GM12878 (cell line): ENCODE results near the gene PRKCE. TPM values are rescaled to one million over a fixed set of nuclear protein-coding genes. Genes with fewer than 3 reads are reported as not detected.
"Not testable (repeated sequence)": the region's sequence is repeated elsewhere in the genome, so short reads cannot be mapped to it uniquely, and the experiment has no call there.

Experiments
- ATAC-seq: fragments of 200-7000 bp; cut with Tn5 transposase; 3 replicates; pipeline ENCODE4 v1.9.1; 2020; ENCODE audit warnings: mild to moderate bottlenecking, moderate library complexity
- BruUV-seq: library from RNA; stranded (reverse); fragments of 400-500 nt; replicated peaks from 2 replicates; lab custom pipeline; 2021; lab: Mats Ljungman, UMichigan
- CTCF ChIA-PET: fragments of 300-600 bp; sonication (Branson Sonifier 250); formaldehyde crosslinking; extraction: SDS; loops from one replicate; lab custom pipeline; 2021; ENCODE audit warnings: inconsistent platforms; lab: Yijun Ruan, JAX
- POLR2A ChIA-PET: fragments of 350-600 bp; formaldehyde crosslinking; extraction: SDS; loops from one replicate; lab custom pipeline; 2021; ENCODE audit warnings: inconsistent platforms; lab: Charles Lee
- RAD21 ChIA-PET: fragments of 300-600 bp; sonication (Branson Sonifier 250); formaldehyde crosslinking; loops from one replicate; lab custom pipeline; 2023; ENCODE audit warnings: antibody characterized with exemption; ENCODE audit not compliant: unreplicated experiment; lab: Charles Lee
- SMC1A ChIA-PET: fragments of 300-600 bp; sonication (Branson Sonifier 250); formaldehyde crosslinking; loops from one replicate; lab custom pipeline; 2023; ENCODE audit not compliant: unreplicated experiment, uncharacterized antibody; lab: Charles Lee
- DNase-seq: peaks from one replicate; pipeline ENCODE4 v3.0.0-alpha.2; 2011; ENCODE audit warnings: low read depth, low spot score
- FAIRE-seq: peaks from 3 replicates; lab custom pipeline; 2011; peaks lifted over from hg19 to GRCh38; lab: Jason Lieb, UNC
- H2AFZ ChIP-seq: 2 replicates; pipeline ENCODE4 v1.6.0; 2011; ENCODE audit warnings: low read depth, low read length, control low read depth; ENCODE audit not compliant: control insufficient read depth
- H3K27ac ChIP-seq: 2 replicates; pipeline ENCODE4 v1.5.1; 2011; ENCODE audit warnings: control low read depth; ENCODE audit not compliant: control insufficient read depth, insufficient read depth
- H3K27me3 ChIP-seq, 2 experiments: replicated peaks in 1 of 2; 2 replicates each; pipeline versions ENCODE4 v1.6.0 to v1.6.1; 2011; ENCODE audit warnings: low read length in 1 of 2; ENCODE audit not compliant: control insufficient read depth in 2 of 2, insufficient read depth in 2 of 2
- H3K36me3 ChIP-seq, 2 experiments: 2 replicates each; pipeline ENCODE4 v1.5.1; 2011; ENCODE audit warnings: low read length in 1 of 2; ENCODE audit not compliant: control insufficient read depth in 2 of 2, insufficient read depth in 2 of 2
- H3K4me1 ChIP-seq: 2 replicates; pipeline ENCODE4 v1.6.1; 2011; ENCODE audit warnings: mild to moderate bottlenecking, low read length, moderate library complexity, mixed read lengths; ENCODE audit not compliant: control insufficient read depth, insufficient read depth
- H3K4me2 ChIP-seq: 2 replicates; pipeline ENCODE4 v1.6.0; 2011; ENCODE audit warnings: control low read depth; ENCODE audit not compliant: control insufficient read depth, insufficient read depth
- H3K4me3 ChIP-seq: fragments of 200-600 bp; sonication (generic); 2 replicates; pipeline ENCODE4 v1.5.1; 2016
- H3K79me2 ChIP-seq: 2 replicates; pipeline ENCODE4 v1.6.0; 2011; ENCODE audit warnings: low read length; ENCODE audit not compliant: control insufficient read depth, insufficient read depth
- H3K9ac ChIP-seq: 2 replicates; pipeline ENCODE4 v1.8.0; 2011; ENCODE audit warnings: low read length, control low read depth, mixed read lengths; ENCODE audit not compliant: control insufficient read depth, insufficient read depth
- H3K9me3 ChIP-seq: replicated peaks from 3 replicates; pipeline ENCODE4 v1.5.1; 2011; ENCODE audit warnings: mild to moderate bottlenecking, low read length; ENCODE audit not compliant: control insufficient read depth, insufficient read depth
- H4K20me1 ChIP-seq: 2 replicates; pipeline ENCODE4 v1.6.0; 2011; ENCODE audit not compliant: control insufficient read depth, insufficient read depth
- EED ChIP-seq: sonication (generic); IDR thresholded peaks from 2 replicates; pipeline ENCODE4 v1.6.1; 2016; ENCODE audit warnings: antibody characterized with exemption, low read depth
- RUNX3 ChIP-seq: IDR thresholded peaks from 2 replicates; pipeline ENCODE4 v1.6.1; 2012; ENCODE audit warnings: low read length, inconsistent platforms
- WGBS: methylation state at CpG from one replicate; pipeline ENCODE4 v1.1.6; 2016; ENCODE audit warnings: low lambda C conversion rate; ENCODE audit not compliant: insufficient replicate concordance, insufficient coverage; ENCODE audit errors: missing lambda C conversion rate; 5-methylcytosine and 5-hydroxymethylcytosine counted together
- in situ Hi-C: fragments of 300-500 bp; cut with MboI; formaldehyde crosslinking; loops from 9 replicates; pipeline ENCODE4 v1.14.3; 2018; ENCODE audit warnings: mixed read lengths
- intact Hi-C: fragments of 100-400 bp; cut with micrococcal nuclease; formaldehyde crosslinking; loops from one replicate; pipeline ENCODE4 v1.14.2; 2022; ENCODE audit not compliant: unreplicated experiment
- polyA plus RNA-seq, 11 experiments: library from polyadenylated mRNA; depleted of rRNA in 4 of 11; unstranded in 6 of 11; stranded (reverse) in 5 of 11; fragments of >200 nt; fragmentation: Nextera tagmentation in 4 of 11; fragmentation: Illumina TruSeq in 1 of 11; extraction: Ambion mirVana in 4 of 11; extraction: Trizol in 1 of 11; gene quantifications; 1 replicate in 1 of 11; 2 replicates in 10 of 11; pipeline versions ENCODE4 v1.2.1 to v1.2.3, GENCODE V29; 2011 to 2016; ENCODE audit warnings: inconsistent platforms in 2 of 11, missing spikeins in 2 of 11, low read depth in 1 of 11
- total RNA-seq, 4 experiments: library from RNA; depleted of rRNA in 3 of 4; stranded (reverse); fragments of >200 nt in 3 of 4; fragmentation: Illumina TruSeq in 1 of 4; extraction: Trizol in 1 of 4; gene quantifications; 2 replicates each; pipeline versions ENCODE4 v1.2.1 to v1.2.3, GENCODE V29; 2013 to 2021

PRKCE gene
- total and polyA plus RNA-seq, 10 of the 15 experiments (the other 5 are each of a cell fraction or from before 2014, with no cell fraction given): 2.6 to 28.2 (median 11.3) TPM

DNA sequence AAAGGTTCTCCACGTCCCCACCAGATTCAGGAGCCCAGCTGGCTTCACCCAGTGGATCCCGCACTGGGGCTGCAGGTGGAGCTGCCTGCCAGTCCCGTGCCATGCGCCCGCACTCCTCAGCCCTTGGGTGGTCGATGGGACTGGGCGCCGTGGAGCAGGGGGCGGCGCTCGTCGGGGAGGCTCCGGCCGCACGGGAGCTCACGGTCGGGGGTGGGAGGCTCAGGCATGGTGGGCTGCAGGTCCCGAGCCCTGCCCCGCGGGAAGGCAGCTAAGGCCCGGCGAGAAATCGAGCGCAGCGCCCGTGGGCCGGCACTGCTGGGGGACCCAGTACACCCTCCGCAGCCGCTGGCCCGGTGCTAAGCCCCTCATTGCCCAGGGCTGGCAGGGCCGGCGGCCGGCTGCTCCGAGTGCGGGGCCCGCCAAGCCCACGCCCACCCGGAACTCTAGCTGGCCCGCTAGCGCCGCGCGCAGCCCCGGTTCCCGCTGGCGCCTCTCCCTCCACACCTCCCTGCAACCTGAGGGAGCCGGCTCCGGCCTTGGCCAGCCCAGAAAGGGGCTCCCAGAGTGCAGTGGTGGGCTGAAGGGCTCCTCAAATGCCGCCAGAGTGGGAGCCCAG lies 266.2 kb downstream of the PRKCE start:
- BruUV-seq, H3K36me3 ChIP-seq, H3K4me3 ChIP-seq, intact Hi-C loops, H3K27ac ChIP-seq, H3K27me3 ChIP-seq, ATAC-seq, DNase-seq, H4K20me1 ChIP-seq, H3K4me2 ChIP-seq, FAIRE-seq, H3K79me2 ChIP-seq, in situ Hi-C loops, H3K9me3 ChIP-seq, H2AFZ ChIP-seq, H3K9ac ChIP-seq: not testable (repeated sequence)
- H3K4me1 ChIP-seq: peaks cover 22% of the 10 kb centered on the region
- 93% methylated on average over 40 of the region's 49 CpGs for WGBS
- RAD21 ChIA-PET: interaction anchor here (0.9 to 1.9 kb wide), 8 partner anchors 13 to 84 kb away, joined by 3 to 12 read pairs (median 4); no protein-coding TSS in a partner anchor
- SMC1A ChIA-PET: interaction anchor here (0.6 to 1.9 kb wide), 11 partner anchors 11 to 273 kb away, joined by 3 to 11 read pairs (median 7); no protein-coding TSS in a partner anchor
- POLR2A ChIA-PET: interaction anchor here (2.2 kb wide), 1 partner anchor 12 kb away, joined by 8 read pairs; no protein-coding TSS in a partner anchor
- CTCF ChIA-PET: interaction anchor here (0.7 to 1.4 kb wide), 5 partner anchors 13 to 82 kb away, joined by 3 to 4 read pairs (median 4); no protein-coding TSS in a partner anchor

DNA sequence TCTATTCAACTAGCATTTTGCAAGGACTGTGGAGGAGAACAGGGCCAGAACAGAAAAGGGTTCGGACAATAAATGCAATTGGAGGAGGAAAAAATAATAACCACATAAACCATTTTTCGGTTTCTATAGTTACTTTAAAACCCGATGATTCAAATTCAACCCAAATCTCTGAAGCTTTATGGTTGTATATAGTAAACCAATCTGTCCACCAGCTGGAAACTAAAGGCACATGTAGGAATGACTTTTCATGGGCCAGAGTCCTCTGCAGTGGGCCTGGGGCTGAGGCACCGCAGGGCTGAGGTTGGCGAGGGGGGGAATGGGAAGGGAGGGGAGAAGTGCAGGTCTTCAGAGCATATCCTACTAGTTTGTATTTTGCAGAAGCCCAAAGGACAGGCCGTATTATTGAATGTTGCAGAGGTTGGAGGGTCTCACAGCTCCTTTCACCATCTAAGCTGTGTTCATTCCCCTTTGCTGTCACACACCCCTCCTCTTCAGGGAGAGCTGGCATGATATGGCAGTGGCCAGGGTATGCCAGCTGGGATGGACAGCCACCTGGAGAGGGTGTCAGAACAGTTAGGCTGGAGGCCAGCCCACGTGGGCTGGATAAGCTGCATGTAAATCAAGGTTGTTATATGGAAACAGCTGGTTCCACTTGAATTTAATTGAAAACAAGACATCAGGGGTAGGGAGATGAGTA lies 267.1 kb downstream of the PRKCE start:
- no peak for FAIRE-seq

More for the DNA sequence above, 267.1 kb downstream of the PRKCE start:
- intact Hi-C loops: no loop called here
- in situ Hi-C loops: no loop called here
- Histone ChIP-seq H3K79me2 (no peaks in the 10 kb centered on the region; the same call in none of the 2 replicates), H3K27me3 (no peaks in the 10 kb centered on the region), H3K9ac (no peak overlapping the region), H3K4me2 (peak overlapping the region; percentile 51), H3K4me1 (peaks cover 22% of the 10 kb centered on the region), H4K20me1 (no peaks in the 10 kb centered on the region), H2AFZ (no peak overlapping the region), H3K9me3 (no peaks in the 10 kb centered on the region), H3K4me3 (no peak overlapping the region), H3K36me3 (no peaks in the 10 kb centered on the region), H3K27ac (peak overlapping the region; percentile 69)
- BruUV-seq: no TSS peak
- CTCF ChIA-PET: interaction anchor here (0.5 to 1.4 kb wide), 10 partner anchors 9 to 311 kb away, joined by 3 to 5 read pairs (median 3); no protein-coding TSS in a partner anchor
- ATAC-seq (peak; percentile 48), DNase-seq (no peak)
- WGBS: 83% methylated on average over 6 of the region's 7 CpGs
- TF ChIP-seq RUNX3 (peak; percentile 62), EED (no peak)
- SMC1A ChIA-PET: interaction anchor here (0.6 to 1.9 kb wide), 16 partner anchors 9 to 274 kb away, joined by 3 to 11 read pairs (median 5); no protein-coding TSS in a partner anchor
- RAD21 ChIA-PET: interaction anchor here (0.7 to 1.9 kb wide), 15 partner anchors 14 to 279 kb away, joined by 3 to 12 read pairs (median 4); no protein-coding TSS in a partner anchor
- POLR2A ChIA-PET: interaction anchor here (0.6 to 2.2 kb wide), 11 partner anchors 8 to 618 kb away, joined by 3 to 8 read pairs (median 4); no protein-coding TSS in a partner anchor
